ENCODE results near the gene NKAIN1. TPM values are rescaled to one million over a fixed set of nuclear protein-coding genes. Genes with fewer than 3 reads are reported as not detected.
"Not testable (repeated sequence)": the region's sequence is repeated elsewhere in the genome, so short reads cannot be mapped to it uniquely, and the experiment has no call there.

NKAIN1 gene
- total and polyA plus RNA-seq, 2 experiments from 2014 or later = 14.7 to 56.7 TPM

DNA sequence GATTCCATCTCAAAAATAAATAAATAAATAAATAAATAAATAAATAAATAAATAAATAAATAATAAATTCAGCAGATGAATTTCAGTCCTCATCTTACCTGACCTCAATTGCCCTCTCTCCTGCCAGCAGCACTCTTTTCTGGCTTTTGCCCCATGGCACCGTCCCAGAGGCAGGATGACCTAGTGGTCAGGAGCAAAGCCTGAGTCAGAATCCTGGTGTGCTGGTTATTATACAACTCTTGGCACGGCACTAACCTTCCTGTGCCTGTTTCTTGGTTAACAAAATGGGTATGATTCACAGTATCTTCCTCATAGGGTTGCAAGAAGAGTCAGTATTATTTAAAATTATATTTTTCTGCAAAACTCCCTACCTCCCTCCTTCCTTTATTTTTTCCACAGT lies 43.0 kb downstream of the NKAIN1 start:
- no peak overlapping the region for H2AFZ ChIP-seq
- no peaks in the 10 kb centered on the region for H3F3A ChIP-seq (replicated peaks; ENCODE audit: low read depth)
- Mint-ChIP-seq H3K4me1 (peaks cover 24% of the 10 kb centered on the region), H3K9me3 (no peaks in the 10 kb centered on the region; the same call in 2 of the 3 replicates), H3K27me3 (ENCODE audit: insufficient read depth, low read depth, poor library complexity) (peaks cover 2% of the 10 kb centered on the region), H3K36me3 (ENCODE audit: low read depth) (no peaks in the 10 kb centered on the region), H3K27ac (no peak overlapping the region), H3K4me3 (no peak overlapping the region)
- no peak for DNase-seq (ENCODE audit: low spot score)
- H3K27me3 ChIP-seq (ENCODE audit: insufficient read depth) = no peaks in the 10 kb centered on the region
- peaks cover 8% of the 10 kb centered on the region; the same call in 1 of the 2 replicates for H3K4me1 ChIP-seq (ENCODE audit: insufficient read depth)
- no peak overlapping the region for H3K27ac ChIP-seq (ENCODE audit: low read depth)
- H3K9me2 ChIP-seq (ENCODE audit: insufficient read depth) = no peaks in the 10 kb centered on the region
- no peak overlapping the region for H3K4me2 ChIP-seq
- ATAC-seq = no peak
- no peaks in the 10 kb centered on the region for H3K79me2 ChIP-seq (replicated peaks; ENCODE audit: insufficient read depth)
- H3K4me3 ChIP-seq = no peak overlapping the region
- no peaks in the 10 kb centered on the region; the same call in 1 of the 2 replicates for H4K20me1 ChIP-seq (replicated peaks; ENCODE audit: insufficient read depth)
- no peaks in the 10 kb centered on the region for H3K36me3 ChIP-seq (ENCODE audit: insufficient read depth)
- no peak for TF ChIP-seq ZNF331 (CRISPR knock-in tag; IDR thresholded peaks at IDR 0.05; ENCODE audit: low read depth)
- TF ChIP-seq POLR2AphosphoS5 (IDR thresholded peaks at IDR 0.05; ENCODE audit: low read depth) = no peak

DNA sequence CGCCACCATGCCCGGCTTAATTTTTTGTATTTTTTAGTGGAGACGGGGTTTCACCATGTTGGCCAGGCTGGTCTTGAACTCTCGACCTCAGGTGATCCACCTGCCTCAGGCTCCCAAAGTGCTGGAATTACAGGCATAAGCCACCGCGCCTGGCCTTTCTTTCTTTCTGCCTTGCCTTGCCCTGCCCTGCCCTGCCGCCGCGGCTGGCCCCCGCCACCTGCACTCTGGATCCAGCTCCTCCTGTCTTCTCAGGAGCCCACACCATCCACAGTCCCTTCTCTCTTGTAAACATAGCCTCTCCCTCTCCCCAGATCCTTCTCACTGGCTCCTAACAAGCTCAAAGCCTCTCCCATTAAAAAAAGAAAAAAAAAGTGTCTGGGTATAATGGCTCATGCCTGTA lies 44.4 kb downstream of the NKAIN1 start:
- not testable (repeated sequence) for H3F3A ChIP-seq (replicated peaks; ENCODE audit: low read depth); H3K27ac ChIP-seq (ENCODE audit: low read depth); H3K79me2 ChIP-seq (replicated peaks; ENCODE audit: insufficient read depth); H3K4me2 ChIP-seq; H3K9me3 Mint-ChIP-seq; H3K4me3 ChIP-seq; H3K4me1 ChIP-seq (ENCODE audit: insufficient read depth); H3K36me3 ChIP-seq (ENCODE audit: insufficient read depth); H2AFZ ChIP-seq; H4K20me1 ChIP-seq (replicated peaks; ENCODE audit: insufficient read depth); ATAC-seq; H3K4me3 Mint-ChIP-seq; H3K9me2 ChIP-seq (ENCODE audit: insufficient read depth); H3K36me3 Mint-ChIP-seq (ENCODE audit: low read depth); H3K27me3 ChIP-seq (ENCODE audit: insufficient read depth); H3K27me3 Mint-ChIP-seq (ENCODE audit: insufficient read depth, low read depth, poor library complexity); DNase-seq (ENCODE audit: low spot score)
- Mint-ChIP-seq H3K27ac (peak overlapping the region; percentile 27), H3K4me1 (peaks cover 24% of the 10 kb centered on the region)

DNA sequence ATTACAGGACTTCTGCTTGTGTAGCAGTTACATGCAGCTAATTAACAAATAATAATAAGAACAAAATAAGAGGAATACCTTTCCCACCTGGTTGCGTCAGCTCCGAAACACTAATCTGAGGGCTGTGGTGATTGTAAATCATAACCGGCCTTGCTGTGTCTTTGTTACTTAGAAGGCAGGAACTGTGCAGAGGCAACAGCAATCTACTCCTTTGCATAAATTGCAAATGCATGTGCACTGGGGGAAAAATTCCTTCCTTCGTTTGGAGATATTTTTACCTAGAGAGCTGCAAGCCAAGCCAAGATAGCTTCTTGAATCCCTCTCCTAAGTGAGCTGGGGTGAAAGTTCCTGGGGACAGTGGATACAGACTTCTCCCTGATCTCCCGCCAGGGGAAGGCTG lies 46.0 kb downstream of the NKAIN1 start:
- no peaks in the 10 kb centered on the region; the same call in 2 of the 3 replicates for H3K9me3 Mint-ChIP-seq
- H3K4me3 Mint-ChIP-seq = no peak overlapping the region
- no peak for ATAC-seq

More for the DNA sequence above, 46.0 kb downstream of the NKAIN1 start:
- Mint-ChIP-seq H3K27ac (no peak overlapping the region), H3K36me3 (ENCODE audit: low read depth) (no peaks in the 10 kb centered on the region), H3K27me3 (ENCODE audit: insufficient read depth, low read depth, poor library complexity) (peaks cover 2% of the 10 kb centered on the region), H3K4me1 (peaks cover 17% of the 10 kb centered on the region)
- Histone ChIP-seq H3K4me1 (ENCODE audit: insufficient read depth) (peaks cover 2% of the 10 kb centered on the region; the same call in 1 of the 2 replicates), H2AFZ (no peak overlapping the region), H3F3A (replicated peaks; ENCODE audit: low read depth) (no peaks in the 10 kb centered on the region), H4K20me1 (replicated peaks; ENCODE audit: insufficient read depth) (no peaks in the 10 kb centered on the region; the same call in 1 of the 2 replicates), H3K4me2 (no peak overlapping the region), H3K27ac (ENCODE audit: low read depth) (0 out of 2 replicates have a peak overlapping the region, but pooled peaks have one; percentile 26), H3K9me2 (ENCODE audit: insufficient read depth) (no peaks in the 10 kb centered on the region), H3K36me3 (ENCODE audit: insufficient read depth) (no peaks in the 10 kb centered on the region), H3K27me3 (ENCODE audit: insufficient read depth) (no peaks in the 10 kb centered on the region), H3K79me2 (replicated peaks; ENCODE audit: insufficient read depth) (no peaks in the 10 kb centered on the region), H3K4me3 (no peak overlapping the region)
- DNase-seq (ENCODE audit: low spot score) = no peak
- TF ChIP-seq NANOG (IDR thresholded peaks at IDR 0.05; ENCODE audit: borderline replicate concordance) (no peak), ZNF114 (CRISPR knock-in tag; IDR thresholded peaks at IDR 0.05) (no peak), POLR2AphosphoS5 (IDR thresholded peaks at IDR 0.05; ENCODE audit: low read depth) (no peak), CREB1 (CRISPR knock-in tag; IDR thresholded peaks at IDR 0.05; ENCODE audit: low read depth) (no peak), EZH2 (IDR thresholded peaks at IDR 0.05; ENCODE audit: low read depth, unreplicated experiment) (no peak), ZNF331 (CRISPR knock-in tag; IDR thresholded peaks at IDR 0.05; ENCODE audit: low read depth) (no peak)
- TF ChIP-seq, protein P1, sequence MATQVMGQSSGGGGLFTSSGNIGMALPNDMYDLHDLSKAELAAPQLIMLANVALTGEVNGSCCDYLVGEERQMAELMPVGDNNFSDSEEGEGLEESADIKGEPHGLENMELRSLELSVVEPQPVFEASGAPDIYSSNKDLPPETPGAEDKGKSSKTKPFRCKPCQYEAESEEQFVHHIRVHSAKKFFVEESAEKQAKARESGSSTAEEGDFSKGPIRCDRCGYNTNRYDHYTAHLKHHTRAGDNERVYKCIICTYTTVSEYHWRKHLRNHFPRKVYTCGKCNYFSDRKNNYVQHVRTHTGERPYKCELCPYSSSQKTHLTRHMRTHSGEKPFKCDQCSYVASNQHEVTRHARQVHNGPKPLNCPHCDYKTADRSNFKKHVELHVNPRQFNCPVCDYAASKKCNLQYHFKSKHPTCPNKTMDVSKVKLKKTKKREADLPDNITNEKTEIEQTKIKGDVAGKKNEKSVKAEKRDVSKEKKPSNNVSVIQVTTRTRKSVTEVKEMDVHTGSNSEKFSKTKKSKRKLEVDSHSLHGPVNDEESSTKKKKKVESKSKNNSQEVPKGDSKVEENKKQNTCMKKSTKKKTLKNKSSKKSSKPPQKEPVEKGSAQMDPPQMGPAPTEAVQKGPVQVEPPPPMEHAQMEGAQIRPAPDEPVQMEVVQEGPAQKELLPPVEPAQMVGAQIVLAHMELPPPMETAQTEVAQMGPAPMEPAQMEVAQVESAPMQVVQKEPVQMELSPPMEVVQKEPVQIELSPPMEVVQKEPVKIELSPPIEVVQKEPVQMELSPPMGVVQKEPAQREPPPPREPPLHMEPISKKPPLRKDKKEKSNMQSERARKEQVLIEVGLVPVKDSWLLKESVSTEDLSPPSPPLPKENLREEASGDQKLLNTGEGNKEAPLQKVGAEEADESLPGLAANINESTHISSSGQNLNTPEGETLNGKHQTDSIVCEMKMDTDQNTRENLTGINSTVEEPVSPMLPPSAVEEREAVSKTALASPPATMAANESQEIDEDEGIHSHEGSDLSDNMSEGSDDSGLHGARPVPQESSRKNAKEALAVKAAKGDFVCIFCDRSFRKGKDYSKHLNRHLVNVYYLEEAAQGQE (IDR thresholded peaks at IDR 0.05; ENCODE audit: unreplicated experiment) = no peak
- TF ChIP-seq, protein P2, sequence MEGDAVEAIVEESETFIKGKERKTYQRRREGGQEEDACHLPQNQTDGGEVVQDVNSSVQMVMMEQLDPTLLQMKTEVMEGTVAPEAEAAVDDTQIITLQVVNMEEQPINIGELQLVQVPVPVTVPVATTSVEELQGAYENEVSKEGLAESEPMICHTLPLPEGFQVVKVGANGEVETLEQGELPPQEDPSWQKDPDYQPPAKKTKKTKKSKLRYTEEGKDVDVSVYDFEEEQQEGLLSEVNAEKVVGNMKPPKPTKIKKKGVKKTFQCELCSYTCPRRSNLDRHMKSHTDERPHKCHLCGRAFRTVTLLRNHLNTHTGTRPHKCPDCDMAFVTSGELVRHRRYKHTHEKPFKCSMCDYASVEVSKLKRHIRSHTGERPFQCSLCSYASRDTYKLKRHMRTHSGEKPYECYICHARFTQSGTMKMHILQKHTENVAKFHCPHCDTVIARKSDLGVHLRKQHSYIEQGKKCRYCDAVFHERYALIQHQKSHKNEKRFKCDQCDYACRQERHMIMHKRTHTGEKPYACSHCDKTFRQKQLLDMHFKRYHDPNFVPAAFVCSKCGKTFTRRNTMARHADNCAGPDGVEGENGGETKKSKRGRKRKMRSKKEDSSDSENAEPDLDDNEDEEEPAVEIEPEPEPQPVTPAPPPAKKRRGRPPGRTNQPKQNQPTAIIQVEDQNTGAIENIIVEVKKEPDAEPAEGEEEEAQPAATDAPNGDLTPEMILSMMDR (conservative IDR thresholded peaks at IDR 0.05; ENCODE audit: low read depth in 2 of 2) = no peak
- TF ChIP-seq, protein P3, sequence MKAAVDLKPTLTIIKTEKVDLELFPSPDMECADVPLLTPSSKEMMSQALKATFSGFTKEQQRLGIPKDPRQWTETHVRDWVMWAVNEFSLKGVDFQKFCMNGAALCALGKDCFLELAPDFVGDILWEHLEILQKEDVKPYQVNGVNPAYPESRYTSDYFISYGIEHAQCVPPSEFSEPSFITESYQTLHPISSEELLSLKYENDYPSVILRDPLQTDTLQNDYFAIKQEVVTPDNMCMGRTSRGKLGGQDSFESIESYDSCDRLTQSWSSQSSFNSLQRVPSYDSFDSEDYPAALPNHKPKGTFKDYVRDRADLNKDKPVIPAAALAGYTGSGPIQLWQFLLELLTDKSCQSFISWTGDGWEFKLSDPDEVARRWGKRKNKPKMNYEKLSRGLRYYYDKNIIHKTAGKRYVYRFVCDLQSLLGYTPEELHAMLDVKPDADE (IDR thresholded peaks at IDR 0.05) = no peak

Measured in GM23338 (cell line).